Measurements from ENCODE around the gene DGKE.

- no peak for TF ChIP-seq EZH2 (IDR thresholded peaks at IDR 0.05; ENCODE audit: borderline replicate concordance, low read depth, low read length, poor library complexity, severe bottlenecking)
- no peak for TF ChIP-seq CTCF (conservative IDR thresholded peaks at IDR 0.05; ENCODE audit: low read depth, low read length)
Measured at GRCh38 chr17:56834380-56835263, 671 bp downstream of the DGKE start.

Data from A673 (cell line).